ENCODE measurements around the gene KRT16. TPM values are rescaled to one million over a fixed set of nuclear protein-coding genes. Genes with fewer than 3 reads are reported as not detected.
A peak's percentile ranks its signal among the peaks of the same experiment; 100 is the strongest.

KRT16 gene
- total RNA-seq, 2 donors from 2014 or later, result 2.2 TPM; not detected in 1

GRCh38 chr17:41652461-41652970 lies 39.9 kb upstream of the KRT16 start:
- no peak for DNase-seq (ENCODE audit: low spot score)
- Histone ChIP-seq H3K4me1 (peaks cover 0 to 14% of the 10 kb centered on the region in 2 donors), H3K9me3 (no peaks in the 10 kb centered on the region), H3K27ac (no peak overlapping the region), H3K36me3 (no peaks in the 10 kb centered on the region), H3K27me3 (no peaks in the 10 kb centered on the region), H3K4me3 (no peak overlapping the region)
- no peak for TF ChIP-seq CTCF (IDR thresholded peaks at IDR 0.05)

GRCh38 chr17:41651625-41652460 lies 39.3 kb upstream of the KRT16 start:
- H3K36me3 ChIP-seq, result no peaks in the 10 kb centered on the region
- H3K9me3 ChIP-seq, result no peaks in the 10 kb centered on the region
- no peaks in the 10 kb centered on the region for H3K27me3 ChIP-seq
- no peak overlapping the region for H3K4me3 ChIP-seq
- no peak overlapping the region for H3K27ac ChIP-seq
- no peak for DNase-seq (ENCODE audit: low spot score)
- peaks cover 0 to 14% of the 10 kb centered on the region in 2 donors for H3K4me1 ChIP-seq
- no peak for TF ChIP-seq CTCF (IDR thresholded peaks at IDR 0.05)

- Histone ChIP-seq H3K4me1 (peaks cover 0 to 14% of the 10 kb centered on the region in 2 donors), H3K36me3 (no peaks in the 10 kb centered on the region), H3K27ac (no peak overlapping the region), H3K9me3 (no peaks in the 10 kb centered on the region), H3K27me3 (no peaks in the 10 kb centered on the region), H3K4me3 (no peak overlapping the region)
- DNase-seq (ENCODE audit: low spot score), result no peak
- no peak for TF ChIP-seq CTCF (IDR thresholded peaks at IDR 0.05)
Measured at GRCh38 chr17:41650794-41651624, 38.4 kb upstream of the KRT16 start.

- Histone ChIP-seq H3K4me1 (peaks cover 0 to 18% of the 10 kb centered on the region in 2 donors), H3K4me3 (no peak overlapping the region), H3K36me3 (no peaks in the 10 kb centered on the region), H3K27ac (no peak overlapping the region), H3K27me3 (no peaks in the 10 kb centered on the region), H3K9me3 (no peaks in the 10 kb centered on the region)
- no peak for TF ChIP-seq CTCF (IDR thresholded peaks at IDR 0.05)
- no peak for DNase-seq (ENCODE audit: low spot score)
Measured at GRCh38 chr17:41649923-41650519, 37.5 kb upstream of the KRT16 start.

GRCh38 chr17:41648411-41649195 lies 36.0 kb upstream of the KRT16 start:
- Histone ChIP-seq H3K27ac (peak overlapping the region in 1 of 2 donors; percentile 9), H3K27me3 (no peaks in the 10 kb centered on the region), H3K36me3 (no peaks in the 10 kb centered on the region), H3K4me1 (peaks cover 0 to 18% of the 10 kb centered on the region in 2 donors), H3K9me3 (no peaks in the 10 kb centered on the region), H3K4me3 (peak overlapping the region; percentile 20 to 42)
- peak; percentile 88 to 91 for TF ChIP-seq CTCF (IDR thresholded peaks at IDR 0.05)
- peak; percentile 86 for DNase-seq (ENCODE audit: low spot score)

Measured in right atrium auricular region (tissue), 2 donors.